ENCODE measurements around the gene MCCC1. TPM values are rescaled to one million over a fixed set of nuclear protein-coding genes. Genes with fewer than 3 reads are reported as not detected.

MCCC1 gene
- total and polyA plus RNA-seq, 2 of the 4 experiments (the other 2 are of a cell fraction), result 14.2 to 17.9 TPM

DNA sequence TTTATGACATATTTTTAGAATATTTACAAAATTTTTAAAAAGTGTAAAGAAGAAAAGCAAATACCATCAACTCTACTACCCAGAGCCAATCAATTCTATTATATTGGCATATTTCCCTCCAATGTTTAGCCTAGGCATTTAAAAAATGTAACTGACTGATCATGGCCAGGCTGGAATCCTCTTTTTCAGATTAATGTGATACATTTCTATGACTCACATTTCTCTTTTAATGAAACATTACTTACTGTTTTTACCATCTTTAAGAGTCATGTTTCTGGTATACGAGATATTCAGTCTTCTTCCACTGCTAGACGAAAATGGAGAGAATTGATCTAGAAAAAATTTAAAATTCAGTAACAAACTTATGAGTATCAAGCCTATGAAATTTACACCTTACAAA lies 65.5 kb downstream of the MCCC1 start:
- H2BK20ac ChIP-seq (ENCODE audit: low read depth, low read length), result no peak overlapping the region
- no peaks in the 10 kb centered on the region for H3K79me1 ChIP-seq (ENCODE audit: low read depth in 1 of 2, low read length in 2 of 2)
- H2AK9ac ChIP-seq (replicated peaks; ENCODE audit: low read depth, low read length, poor library complexity), result no peak overlapping the region
- no peaks in the 10 kb centered on the region for H3K27me3 ChIP-seq (ENCODE audit: control insufficient read depth, insufficient read depth, low read length)
- no peaks in the 10 kb centered on the region for H3K9me3 ChIP-seq (ENCODE audit: control insufficient read depth, insufficient read depth, low read length)
- H3K18ac ChIP-seq (ENCODE audit: low read depth, low read length), result no peak overlapping the region
- H2BK5ac ChIP-seq (ENCODE audit: low read depth, low read length, poor library complexity, severe bottlenecking), result no peak overlapping the region
- no peak overlapping the region for H4K8ac ChIP-seq (ENCODE audit: low read depth in 2 of 2, low read length in 2 of 2)
- intact Hi-C loops (cut with micrococcal nuclease) (loop anchor here (5.0 kb wide), 1 partner anchor 121 kb away; no protein-coding TSS in a partner anchor), in situ Hi-C loops (cut with MboI; ENCODE audit: low sequenced_read_pairs) (no loop called here), dilution Hi-C loops (cut with HindIII; ENCODE audit: low sequenced_read_pairs, unreplicated experiment) (no loop called here)
- DNase-seq, result peak; percentile 68
- TF ChIP-seq USF2 (IDR thresholded peaks at IDR 0.05; ENCODE audit: low read depth, low read length) (no peak), FOS (IDR thresholded peaks at IDR 0.05; ENCODE audit: low read depth, low read length) (peak; percentile 54; the same call in 1 of the 2 replicates)
- H2BK15ac ChIP-seq (ENCODE audit: low read depth, low read length), result no peak overlapping the region
- ChIA-PET CTCF (no interaction called here), POLR2A (ENCODE audit: unreplicated experiment) (no interaction called here)
- BruUV-seq (replicated peaks), result no TSS peak
- ATAC-seq (ENCODE audit: low read depth), result peak; percentile 76
- no peak overlapping the region for H2AFZ ChIP-seq (replicated peaks; ENCODE audit: low read length, poor library complexity)
- H4K5ac ChIP-seq (ENCODE audit: low read depth, low read length), result no peak overlapping the region
- H3K27ac ChIP-seq (ENCODE audit: insufficient read depth, low read length), result peak overlapping the region; percentile 62; the same call in 1 of the 2 replicates
- no peak overlapping the region for H3K56ac ChIP-seq (ENCODE audit: extremely low read depth, insufficient read depth, low read length)
- no peak overlapping the region for H2AK5ac ChIP-seq (ENCODE audit: low read depth, low read length)
- no peak overlapping the region for H3K23ac ChIP-seq (ENCODE audit: low read depth, low read length)
- no peak overlapping the region for H3K4me3 ChIP-seq (ENCODE audit: insufficient read depth, low read depth, low read length)
- H4K91ac ChIP-seq (ENCODE audit: insufficient read depth, low read depth, low read length), result no peak overlapping the region
- H3K4me2 ChIP-seq (ENCODE audit: low read depth, low read length), result no peak overlapping the region
- H4K20me1 ChIP-seq (ENCODE audit: insufficient read depth, low read length), result no peaks in the 10 kb centered on the region
- no peak overlapping the region for H3K14ac ChIP-seq (replicated peaks; ENCODE audit: low read depth, low read length)
- H3K4me1 ChIP-seq (ENCODE audit: control insufficient read depth, insufficient read depth, low read length), result peaks cover 4% of the 10 kb centered on the region; the same call in 1 of the 2 replicates
- H3K9ac ChIP-seq (ENCODE audit: low read depth, low read length), result no peak overlapping the region
- H2BK120ac ChIP-seq (ENCODE audit: low read depth, low read length), result no peak overlapping the region
- no CpG with 5 or more reads among the region's 2 CpGs for WGBS, 2 experiments (ENCODE audit: extremely low coverage in 2 of 2, insufficient read length in 1 of 2)
- 0 out of 2 replicates have a peak, but pooled peaks cover 3% of the 10 kb centered on the region for H3K9me1 ChIP-seq (ENCODE audit: insufficient read depth, low read length)
- peaks cover 15% of the 10 kb centered on the region for H3K36me3 ChIP-seq (ENCODE audit: control insufficient read depth, insufficient read depth, low read length)
- H3K4ac ChIP-seq (ENCODE audit: low read depth, low read length), result no peak overlapping the region
